ENCODE results near the gene CLIC3.

- no peak for TF ChIP-seq EZH2 (IDR thresholded peaks at IDR 0.05; ENCODE audit: insufficient read depth, poor library complexity, severe bottlenecking)
- no peak for TF ChIP-seq EZH2phosphoT487 (IDR thresholded peaks at IDR 0.05; ENCODE audit: insufficient read depth, low read depth)
Observed at GRCh38 chr9:137027369-137028262, 31.2 kb upstream of the CLIC3 start, which contains the start of gene ABCA2.
